Sigmoid colon (tissue), 7 donors: ENCODE measurements around the gene SLC25A24. TPM values are rescaled to one million over a fixed set of nuclear protein-coding genes. Genes with fewer than 3 reads are reported as not detected.

Experiments
- DNase-seq: peaks from one replicate; pipeline ENCODE4 v3.0.0-alpha.2; 2019
- H3K27ac ChIP-seq, 4 donors: fragments of 200-600 bp; sonication (generic); one replicate each; pipeline ENCODE4 v1.5.1; 2016 to 2019; ENCODE audit warnings: mild to moderate bottlenecking in 1 of 4
- H3K27me3 ChIP-seq, 3 donors: fragments of 200-600 bp; sonication (generic); one replicate each; pipeline ENCODE4 v1.5.1; 2019; ENCODE audit warnings: mild to moderate bottlenecking in 1 of 3
- H3K36me3 ChIP-seq, 4 donors: fragments of 200-600 bp; sonication (generic); one replicate each; pipeline ENCODE4 v1.5.1; 2016 to 2019
- H3K4me1 ChIP-seq, 4 donors: fragments of 200-600 bp; sonication (generic); one replicate each; pipeline ENCODE4 v1.5.1; 2017 to 2019
- H3K4me3 ChIP-seq, 4 donors: fragments of 200-600 bp; sonication (generic); one replicate each; pipeline ENCODE4 v1.5.1; 2017 to 2019; ENCODE audit warnings: mild to moderate bottlenecking in 2 of 4, moderate library complexity in 1 of 4
- H3K9me3 ChIP-seq, 4 donors: fragments of 200-600 bp in 3 of 4; sonication (generic) in 3 of 4; one replicate each; pipeline versions ENCODE4 v1.5.1 to v1.6.1; 2013 to 2019
- CTCF ChIP-seq, 4 experiments: fragments of 450-650 bp in 3 of 4; fragments of 200-600 bp in 1 of 4; IDR thresholded peaks; one replicate each; pipeline ENCODE4 v1.5.1; 2016 to 2019; ENCODE audit warnings: antibody characterized with exemption in 4 of 4, mild to moderate bottlenecking in 3 of 4, moderate library complexity in 2 of 4
- EP300 ChIP-seq, 4 donors: sonication (generic); formaldehyde crosslinking; IDR thresholded peaks; one replicate each; pipeline ENCODE4 v1.6.1; 2017; ENCODE audit warnings: antibody characterized with exemption in 4 of 4
- POLR2A ChIP-seq, 2 donors: fragments of 450-650 bp; IDR thresholded peaks; one replicate each; pipeline ENCODE4 v1.6.1; 2016; ENCODE audit warnings: antibody characterized with exemption in 2 of 2, mild to moderate bottlenecking in 2 of 2, moderate library complexity in 2 of 2
- POLR2AphosphoS5 ChIP-seq, 4 donors: sonication (generic); formaldehyde crosslinking; IDR thresholded peaks; one replicate each; pipeline ENCODE4 v1.6.1; 2017; ENCODE audit warnings: antibody characterized with exemption in 4 of 4
- WGBS, 2 donors: extraction: QIAGEN DNeasy Blood & Tissue Kit; methylation state at CpG; one replicate each; pipeline ENCODE4 v1.1.7; 2013; 5-methylcytosine and 5-hydroxymethylcytosine counted together
- intact Hi-C: fragments of 100-400 bp; cut with DNase I; formaldehyde crosslinking; loops from one replicate; pipeline ENCODE4 v1.15.1; 2023
- polyA plus RNA-seq, 3 donors: library from polyadenylated mRNA; stranded (reverse); fragments of 200-250 nt; gene quantifications; one replicate each; pipeline ENCODE4 v1.2.3, GENCODE V29; 2013
- total RNA-seq, 4 donors: library from RNA; depleted of rRNA; stranded (reverse); fragments of >200 nt; gene quantifications; one replicate each; pipeline ENCODE4 v1.1.0, GENCODE V29; 2016
- donor health status: healthy with polysubstance abuse.
- donor health status: Bipolar disorder and iron deficiency.
- donor health status: healthy.

SLC25A24 gene
- total and polyA plus RNA-seq, 7 donors: 20.2 to 47.6 (median 28.5) TPM

- TF ChIP-seq EP300 (IDR thresholded peaks at IDR 0.05) (no peak), POLR2A (IDR thresholded peaks at IDR 0.05) (no peak), POLR2AphosphoS5 (IDR thresholded peaks at IDR 0.05) (no peak), CTCF (IDR thresholded peaks at IDR 0.05) (no peak)
- H3K9me3 ChIP-seq: no peaks in the 10 kb centered on the region
- no peak overlapping the region for H3K27ac ChIP-seq
- H3K4me1 ChIP-seq: no peaks in the 10 kb centered on the region
- peaks cover 0 to 12% (median 0%) of the 10 kb centered on the region in 4 donors for H3K36me3 ChIP-seq
- DNase-seq: no peak
- H3K27me3 ChIP-seq: no peaks in the 10 kb centered on the region
- H3K4me3 ChIP-seq: no peak overlapping the region
- intact Hi-C loops: no loop called here
- WGBS, 2 donors: 85 to 86% methylated on average over 4 of the region's 4 CpGs
Observed at GRCh38 chr1:108129999-108130398, 70.1 kb downstream of the SLC25A24 start.

- Histone ChIP-seq H3K4me1 (no peaks in the 10 kb centered on the region), H3K36me3 (no peaks in the 10 kb centered on the region), H3K27ac (no peak overlapping the region), H3K9me3 (no peaks in the 10 kb centered on the region), H3K27me3 (peaks cover 0 to 6% (median 0%) of the 10 kb centered on the region in 3 donors), H3K4me3 (no peak overlapping the region)
- intact Hi-C loops: loop anchor here (1.0 kb wide), 1 partner anchor 343 kb away; no protein-coding TSS in a partner anchor
- WGBS, 2 donors: 6 to 7% methylated on average over 7 of the region's 7 CpGs
- TF ChIP-seq CTCF (IDR thresholded peaks at IDR 0.05) (peak; percentile 58 to 92 (median 73)), POLR2AphosphoS5 (IDR thresholded peaks at IDR 0.05) (no peak), EP300 (IDR thresholded peaks at IDR 0.05) (no peak)
- peak; percentile 83 for DNase-seq
Observed at GRCh38 chr1:108125312-108126138, 74.6 kb downstream of the SLC25A24 start.

GRCh38 chr1:108124622-108125311, 75.4 kb downstream of the SLC25A24 start:
- 72 to 78% methylated on average over 12 of the region's 12 CpGs for WGBS, 2 donors
- intact Hi-C loops: loop anchor here (1.0 kb wide), 1 partner anchor 342 kb away; no protein-coding TSS in a partner anchor

GRCh38 chr1:108124023-108124422, 76.1 kb downstream of the SLC25A24 start:
- no peak for DNase-seq
- Histone ChIP-seq H3K27me3 (peaks cover 0 to 6% (median 0%) of the 10 kb centered on the region in 3 donors), H3K9me3 (no peaks in the 10 kb centered on the region), H3K4me3 (no peak overlapping the region), H3K4me1 (no peaks in the 10 kb centered on the region), H3K27ac (no peak overlapping the region), H3K36me3 (no peaks in the 10 kb centered on the region)
- intact Hi-C loops: no loop called here
- TF ChIP-seq CTCF (IDR thresholded peaks at IDR 0.05) (no peak), POLR2AphosphoS5 (IDR thresholded peaks at IDR 0.05) (no peak)
- 93 to 98% methylated on average over 1 of the region's 1 CpG for WGBS, 2 donors

More at GRCh38 chr1:108124622-108125311, 75.4 kb downstream of the SLC25A24 start:
- no peaks in the 10 kb centered on the region for H3K4me1 ChIP-seq
- peaks cover 0 to 6% (median 0%) of the 10 kb centered on the region in 3 donors for H3K27me3 ChIP-seq
- no peak overlapping the region for H3K27ac ChIP-seq
- no peak overlapping the region for H3K4me3 ChIP-seq
- H3K9me3 ChIP-seq: no peaks in the 10 kb centered on the region
- TF ChIP-seq CTCF (IDR thresholded peaks at IDR 0.05) (no peak), EP300 (IDR thresholded peaks at IDR 0.05) (no peak), POLR2AphosphoS5 (IDR thresholded peaks at IDR 0.05) (no peak), POLR2A (IDR thresholded peaks at IDR 0.05) (no peak)
- H3K36me3 ChIP-seq: no peaks in the 10 kb centered on the region
- no peak for DNase-seq
